Measurements from ENCODE around the gene DEDD.

- TF ChIP-seq CTCF (IDR thresholded peaks at IDR 0.05) (no peak), EZH2 (IDR thresholded peaks at IDR 0.05; ENCODE audit: borderline replicate concordance, insufficient read depth, low read depth, low read length, poor library complexity, severe bottlenecking) (no peak)
Observed at GRCh38 chr1:161176468-161177111, 44.1 kb upstream of the DEDD start.
